ENCODE results near the gene RASD1.

GRCh38 chr17:17481860-17482259 is 14.3 kb downstream of the RASD1 start:
- TF ChIP-seq CTCF (IDR thresholded peaks at IDR 0.05) (no peak), POLR2A (IDR thresholded peaks at IDR 0.05) (no peak)

Data from transverse colon (tissue), 3 donors.